OCI-LY3 (cell line): ENCODE data around the gene AGPAT3.

Experiments
- H2AFZ ChIP-seq: fragments of 200-600, 300-600 bp; shearing (Covaris generic); 2 replicates; pipeline ENCODE4 v1.6.0; 2014; ENCODE audit warnings: antibody characterized with exemption, low read depth, low read length
- H3K27ac ChIP-seq: fragments of 200-600, 300-600 bp; sonication (generic); 2 replicates; pipeline ENCODE4 v1.5.1; 2014; ENCODE audit warnings: mild to moderate bottlenecking, low read length, moderate library complexity, mixed read lengths
- H3K27me3 ChIP-seq: fragments of 200-600, 300-600 bp; sonication (generic); 2 replicates; pipeline ENCODE4 v1.6.1; 2014; ENCODE audit warnings: low read depth, low read length, mixed read lengths
- H3K36me3 ChIP-seq: fragments of 200-600, 300-600 bp; sonication (generic); replicated peaks from 2 replicates; pipeline ENCODE3; 2014; ENCODE audit warnings: low read depth, low read length, mixed read lengths
- H3K4me1 ChIP-seq: fragments of 300-600, 200-600 bp; sonication (generic); 2 replicates; pipeline ENCODE4 v1.6.1; 2014; ENCODE audit warnings: low read length, mixed read lengths
- H3K4me2 ChIP-seq: fragments of 200-600, 300-600 bp; sonication (generic); 2 replicates; pipeline ENCODE4 v1.6.1; 2014; ENCODE audit warnings: low read length, mixed read lengths
- H3K4me3 ChIP-seq: fragments of 300-600, 200-600 bp; sonication (generic); 2 replicates; pipeline ENCODE4 v1.5.1; 2014; ENCODE audit warnings: antibody characterized with exemption, mild to moderate bottlenecking, low read length, moderate library complexity
- H3K79me2 ChIP-seq: fragments of 300-600, 200-600 bp; shearing (Covaris generic); 2 replicates; pipeline ENCODE4 v1.6.1; 2014; ENCODE audit warnings: mild to moderate bottlenecking, low read length, mixed read lengths
- H3K9ac ChIP-seq: fragments of 300-600, 200-600 bp; shearing (Covaris generic); 2 replicates; pipeline ENCODE4 v1.6.0; 2014; ENCODE audit warnings: mild to moderate bottlenecking, low read length, moderate library complexity
- H3K9me3 ChIP-seq: fragments of 200-600, 300-600 bp; shearing (Covaris generic); 2 replicates; pipeline ENCODE4 v1.6.1; 2014; ENCODE audit warnings: low read length, mixed read lengths; ENCODE audit not compliant: insufficient read depth
- H4K20me1 ChIP-seq: fragments of 200-600, 300-600 bp; sonication (generic); 2 replicates; pipeline ENCODE4 v1.6.1; 2016; ENCODE audit warnings: low read length, mixed read lengths; ENCODE audit not compliant: insufficient read depth
- EZH2phosphoT487 ChIP-seq: fragments of 200-600 bp; shearing (Covaris generic); IDR thresholded peaks from 2 replicates; pipeline ENCODE4 v1.6.1; 2018; ENCODE audit warnings: antibody characterized with exemption, mixed run types, low read depth
- TF ChIP-seq, protein P1 (sequence below): fragments of 200-600, 300-600 bp; sonication (generic); IDR thresholded peaks from 2 replicates; pipeline ENCODE4 v1.5.1; 2014; ENCODE audit warnings: antibody characterized with exemption, low read length, low read depth

The AGPAT3 gene

DNA sequence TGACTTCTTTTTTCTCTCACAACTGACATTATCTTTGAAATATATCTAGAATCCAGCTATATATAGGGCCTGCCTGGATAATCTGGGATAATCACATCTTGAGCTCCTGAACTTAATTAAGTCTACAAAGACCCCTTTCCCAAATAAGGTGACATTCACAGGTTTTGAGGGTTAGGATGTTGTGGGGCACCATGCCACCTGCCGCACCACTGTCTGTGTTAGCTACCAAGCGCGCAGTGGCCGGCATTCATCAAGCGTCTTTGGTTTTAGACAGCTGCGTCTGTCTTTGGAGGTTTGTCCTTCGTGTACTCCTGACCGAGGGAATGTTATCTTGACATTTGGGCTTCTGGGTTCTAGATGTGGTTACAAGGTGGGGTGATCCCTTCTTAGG is 154.5 kb downstream of the AGPAT3 start:
- Histone ChIP-seq H3K4me3 (no peak overlapping the region), H3K4me1 (peaks cover 40% of the 10 kb centered on the region), H3K27ac (no peak overlapping the region), H3K9ac (no peak overlapping the region), H3K36me3 (peaks cover 2% of the 10 kb centered on the region), H3K9me3 (no peaks in the 10 kb centered on the region), H2AFZ (no peak overlapping the region), H4K20me1 (peaks cover 10% of the 10 kb centered on the region), H3K79me2 (peaks cover 96% of the 10 kb centered on the region), H3K4me2 (no peak overlapping the region), H3K27me3 (no peaks in the 10 kb centered on the region)
- no peak for TF ChIP-seq EZH2phosphoT487

GRCh38 chr21:44020551-44020950 is 155.5 kb downstream of the AGPAT3 start:
- peaks cover 16% of the 10 kb centered on the region for H4K20me1 ChIP-seq
- H3K4me2 ChIP-seq = no peak overlapping the region
- H3K9ac ChIP-seq = no peak overlapping the region

GRCh38 chr21:44021064-44021463 is 156.0 kb downstream of the AGPAT3 start:
- TF ChIP-seq, protein P1, sequence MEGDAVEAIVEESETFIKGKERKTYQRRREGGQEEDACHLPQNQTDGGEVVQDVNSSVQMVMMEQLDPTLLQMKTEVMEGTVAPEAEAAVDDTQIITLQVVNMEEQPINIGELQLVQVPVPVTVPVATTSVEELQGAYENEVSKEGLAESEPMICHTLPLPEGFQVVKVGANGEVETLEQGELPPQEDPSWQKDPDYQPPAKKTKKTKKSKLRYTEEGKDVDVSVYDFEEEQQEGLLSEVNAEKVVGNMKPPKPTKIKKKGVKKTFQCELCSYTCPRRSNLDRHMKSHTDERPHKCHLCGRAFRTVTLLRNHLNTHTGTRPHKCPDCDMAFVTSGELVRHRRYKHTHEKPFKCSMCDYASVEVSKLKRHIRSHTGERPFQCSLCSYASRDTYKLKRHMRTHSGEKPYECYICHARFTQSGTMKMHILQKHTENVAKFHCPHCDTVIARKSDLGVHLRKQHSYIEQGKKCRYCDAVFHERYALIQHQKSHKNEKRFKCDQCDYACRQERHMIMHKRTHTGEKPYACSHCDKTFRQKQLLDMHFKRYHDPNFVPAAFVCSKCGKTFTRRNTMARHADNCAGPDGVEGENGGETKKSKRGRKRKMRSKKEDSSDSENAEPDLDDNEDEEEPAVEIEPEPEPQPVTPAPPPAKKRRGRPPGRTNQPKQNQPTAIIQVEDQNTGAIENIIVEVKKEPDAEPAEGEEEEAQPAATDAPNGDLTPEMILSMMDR = no peak
- no peak for TF ChIP-seq EZH2phosphoT487
- Histone ChIP-seq H3K9me3 (no peaks in the 10 kb centered on the region), H3K79me2 (peaks cover 96% of the 10 kb centered on the region), H2AFZ (no peak overlapping the region), H3K36me3 (peaks cover 2% of the 10 kb centered on the region), H3K4me2 (no peak overlapping the region), H3K4me1 (peaks cover 35% of the 10 kb centered on the region), H3K27ac (no peak overlapping the region), H3K27me3 (no peaks in the 10 kb centered on the region), H3K9ac (no peak overlapping the region), H3K4me3 (no peak overlapping the region), H4K20me1 (peaks cover 19% of the 10 kb centered on the region)

More at GRCh38 chr21:44020551-44020950, 155.5 kb downstream of the AGPAT3 start:
- Histone ChIP-seq H3K4me3 (no peak overlapping the region), H3K36me3 (peaks cover 2% of the 10 kb centered on the region), H3K4me1 (peaks cover 39% of the 10 kb centered on the region), H3K79me2 (peaks cover 96% of the 10 kb centered on the region), H3K27ac (no peak overlapping the region), H3K9me3 (no peaks in the 10 kb centered on the region), H2AFZ (no peak overlapping the region), H3K27me3 (no peaks in the 10 kb centered on the region)
- no peak for TF ChIP-seq EZH2phosphoT487
- TF ChIP-seq, protein P1 = no peak

- Histone ChIP-seq H3K27ac (no peak overlapping the region), H4K20me1 (peaks cover 30% of the 10 kb centered on the region), H3K27me3 (no peaks in the 10 kb centered on the region), H3K4me2 (no peak overlapping the region), H2AFZ (no peak overlapping the region), H3K4me1 (peaks cover 15% of the 10 kb centered on the region), H3K9ac (no peak overlapping the region), H3K79me2 (peaks cover 98% of the 10 kb centered on the region), H3K9me3 (no peaks in the 10 kb centered on the region), H3K4me3 (no peak overlapping the region), H3K36me3 (peaks cover 13% of the 10 kb centered on the region)
- no peak for TF ChIP-seq EZH2phosphoT487
- TF ChIP-seq, protein P1 = no peak
These were observed 159.2 kb downstream of the AGPAT3 start for GRCh38 chr21:44024257-44024656.
